ENCODE measurements around the gene PRKAR2A. TPM values are rescaled to one million over a fixed set of nuclear protein-coding genes. Genes with fewer than 3 reads are reported as not detected.

Gene PRKAR2A
- total RNA-seq, 1 donor from 2014 or later: 23.8 TPM

DNA sequence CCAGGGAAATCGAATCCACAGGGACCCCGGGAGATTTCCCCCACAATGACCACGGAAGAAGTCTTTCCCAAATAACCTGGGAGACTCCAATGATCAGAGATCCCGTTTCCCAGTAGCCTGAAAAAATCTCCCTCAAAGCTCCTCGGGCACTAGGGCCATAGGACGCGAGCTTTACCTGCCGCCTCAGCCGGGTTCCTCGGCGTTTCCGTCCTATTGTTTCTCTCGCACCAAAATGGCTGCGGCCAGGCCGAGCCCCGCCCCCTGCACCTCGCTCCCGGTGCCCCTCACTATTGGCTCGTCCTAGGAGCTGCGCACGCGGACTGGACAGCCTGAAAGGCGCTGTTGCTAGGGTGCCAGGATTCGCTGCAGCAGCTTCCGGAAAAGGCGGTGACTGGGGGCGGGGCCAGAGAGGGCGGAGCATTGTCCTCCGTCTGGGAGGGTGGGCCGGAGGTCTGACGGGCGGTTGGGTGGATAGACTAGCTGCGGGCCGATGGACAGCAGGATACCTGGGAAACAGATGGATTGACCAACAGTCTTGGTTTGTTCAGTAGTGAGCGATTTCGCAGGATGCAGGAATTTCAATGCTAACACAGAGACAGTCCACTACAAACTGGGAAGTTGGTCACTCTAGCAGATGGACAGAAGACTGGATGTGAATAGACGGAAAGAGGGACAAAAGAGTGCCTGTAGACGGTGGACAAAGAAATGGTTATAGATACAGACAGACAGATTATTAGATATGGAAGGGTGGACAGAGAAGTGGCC lies 130.5 kb downstream of the PRKAR2A start, which contains the start of gene IP6K2:
TSS of gene IP6K2 (minus strand) at position 240 of the 765 bp plus-strand sequence. CDS start 21,930 bp downstream, outside the sequence.
- intact Hi-C loops (cut with DNase I): no loop called here
- Histone ChIP-seq H3K9me3 (no peaks in the 10 kb centered on the region), H3K27ac (peak within 1 kb of the TSS; percentile 82), H3K36me3 (peaks cover 0 to 7% of the 10 kb centered on the region in 2 donors), H3K4me3 (peak within 1 kb of the TSS; percentile 65 to 81), H3K4me1 (peaks cover 40% of the 10 kb centered on the region), H3K27me3 (no peaks in the 10 kb centered on the region)
- DNase-seq (ENCODE audit: extremely low spot score in 2 of 2): peak in 1 of 2 donors; percentile 96
- TF ChIP-seq POLR2A (IDR thresholded peaks at IDR 0.05) (peak; percentile 30 to 35), POLR2AphosphoS5 (IDR thresholded peaks at IDR 0.05; ENCODE audit: insufficient read depth in 1 of 2, low read depth in 1 of 2) (peak; percentile 95)
- TF ChIP-seq, protein P1, sequence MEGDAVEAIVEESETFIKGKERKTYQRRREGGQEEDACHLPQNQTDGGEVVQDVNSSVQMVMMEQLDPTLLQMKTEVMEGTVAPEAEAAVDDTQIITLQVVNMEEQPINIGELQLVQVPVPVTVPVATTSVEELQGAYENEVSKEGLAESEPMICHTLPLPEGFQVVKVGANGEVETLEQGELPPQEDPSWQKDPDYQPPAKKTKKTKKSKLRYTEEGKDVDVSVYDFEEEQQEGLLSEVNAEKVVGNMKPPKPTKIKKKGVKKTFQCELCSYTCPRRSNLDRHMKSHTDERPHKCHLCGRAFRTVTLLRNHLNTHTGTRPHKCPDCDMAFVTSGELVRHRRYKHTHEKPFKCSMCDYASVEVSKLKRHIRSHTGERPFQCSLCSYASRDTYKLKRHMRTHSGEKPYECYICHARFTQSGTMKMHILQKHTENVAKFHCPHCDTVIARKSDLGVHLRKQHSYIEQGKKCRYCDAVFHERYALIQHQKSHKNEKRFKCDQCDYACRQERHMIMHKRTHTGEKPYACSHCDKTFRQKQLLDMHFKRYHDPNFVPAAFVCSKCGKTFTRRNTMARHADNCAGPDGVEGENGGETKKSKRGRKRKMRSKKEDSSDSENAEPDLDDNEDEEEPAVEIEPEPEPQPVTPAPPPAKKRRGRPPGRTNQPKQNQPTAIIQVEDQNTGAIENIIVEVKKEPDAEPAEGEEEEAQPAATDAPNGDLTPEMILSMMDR (IDR thresholded peaks at IDR 0.05): no peak

DNA sequence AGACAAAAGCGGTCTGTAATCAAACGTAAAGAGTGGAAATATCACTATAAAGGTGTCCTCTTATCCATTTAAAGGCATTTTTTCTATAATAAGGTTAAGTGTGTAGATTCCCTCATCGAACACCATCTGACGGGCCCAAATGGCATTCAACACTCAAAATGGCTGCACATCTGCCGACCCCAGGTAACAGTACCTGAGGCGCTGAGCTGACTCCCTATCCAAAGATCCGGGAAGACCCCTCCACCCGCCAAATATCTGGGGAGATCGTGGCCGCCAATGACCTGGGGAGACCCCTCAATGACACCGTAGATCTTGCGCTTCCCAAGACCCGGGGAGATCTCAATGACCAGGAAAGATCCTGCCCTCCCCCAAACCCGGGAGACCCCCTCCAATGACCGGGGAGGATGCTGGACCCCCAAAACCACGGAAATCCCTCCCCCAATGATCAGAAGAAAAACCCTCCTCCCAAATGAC lies 131.1 kb downstream of the PRKAR2A start:
- H3K27ac ChIP-seq: peak overlapping the region; percentile 82
- H3K27me3 ChIP-seq: no peaks in the 10 kb centered on the region
- H3K4me1 ChIP-seq: peaks cover 45% of the 10 kb centered on the region
- H3K36me3 ChIP-seq: peaks cover 0 to 7% of the 10 kb centered on the region in 2 donors
- no peak for DNase-seq (ENCODE audit: extremely low spot score in 2 of 2)
- peak overlapping the region; percentile 65 to 81 for H3K4me3 ChIP-seq
- no peaks in the 10 kb centered on the region for H3K9me3 ChIP-seq
- no peak for TF ChIP-seq POLR2A (IDR thresholded peaks at IDR 0.05)
- no peak for TF ChIP-seq POLR2AphosphoS5 (IDR thresholded peaks at IDR 0.05; ENCODE audit: insufficient read depth in 1 of 2, low read depth in 1 of 2)
- TF ChIP-seq, protein P1 (IDR thresholded peaks at IDR 0.05): no peak
- intact Hi-C loops (cut with DNase I): no loop called here

DNA sequence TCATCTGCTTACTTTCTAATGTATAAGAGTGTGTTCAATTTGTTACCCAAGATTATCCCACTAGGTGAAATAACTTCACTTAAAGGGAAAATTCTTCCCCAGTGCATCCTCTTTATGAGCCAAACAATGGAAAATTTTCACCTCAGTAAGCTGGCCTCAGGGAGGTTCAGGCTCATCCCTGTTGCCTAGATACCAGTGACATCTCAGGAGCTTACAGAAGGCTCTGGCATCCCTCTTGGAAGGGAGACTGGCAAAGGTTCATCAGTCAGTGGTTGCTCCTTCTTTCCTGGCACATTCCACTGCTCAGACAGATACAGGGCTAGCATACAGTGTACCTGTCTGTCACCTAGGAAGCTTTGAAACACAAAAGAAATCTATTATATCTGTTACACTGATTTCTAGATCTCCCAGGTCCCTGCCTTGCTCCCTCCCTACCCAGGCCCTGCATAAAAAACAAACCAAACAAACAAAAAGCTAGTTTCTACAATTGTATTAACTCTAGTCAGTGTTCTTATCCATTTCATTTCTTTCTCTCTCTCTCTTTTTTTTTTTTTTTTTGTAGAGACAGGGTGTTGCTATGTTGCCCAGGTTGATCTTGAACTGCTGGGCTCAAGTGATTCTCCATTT lies 132.4 kb downstream of the PRKAR2A start:
- intact Hi-C loops (cut with DNase I): no loop called here
- Histone ChIP-seq H3K27ac (peak overlapping the region; percentile 54), H3K9me3 (no peaks in the 10 kb centered on the region), H3K36me3 (peaks cover 0 to 13% of the 10 kb centered on the region in 2 donors), H3K27me3 (no peaks in the 10 kb centered on the region), H3K4me3 (peak overlapping the region; percentile 8 to 81), H3K4me1 (peaks cover 52% of the 10 kb centered on the region)
- DNase-seq (ENCODE audit: extremely low spot score in 2 of 2): no peak
- TF ChIP-seq, protein P1 (IDR thresholded peaks at IDR 0.05): no peak
- TF ChIP-seq POLR2AphosphoS5 (IDR thresholded peaks at IDR 0.05; ENCODE audit: insufficient read depth in 1 of 2, low read depth in 1 of 2): peak in 1 of 2 donors; percentile 37

DNA sequence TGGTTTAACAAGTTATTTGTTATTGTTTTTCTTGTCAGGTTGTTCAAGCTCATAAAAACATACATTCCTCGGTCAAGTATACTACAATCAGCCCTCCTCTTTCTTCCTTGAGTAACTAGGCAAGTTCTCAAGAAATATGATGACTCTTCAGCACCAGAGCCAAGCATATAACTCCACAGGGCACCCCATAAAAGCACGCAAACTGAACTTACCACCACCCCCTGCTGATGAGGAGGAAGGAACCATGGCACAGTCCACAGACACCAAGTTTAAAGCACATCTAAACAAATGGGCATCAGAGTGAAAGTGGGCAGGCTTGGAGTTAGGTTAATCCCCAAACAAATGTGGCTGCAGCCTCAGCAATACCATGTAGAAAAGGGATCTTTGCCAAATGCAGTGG lies 135.9 kb downstream of the PRKAR2A start:
- Histone ChIP-seq H3K9me3 (no peaks in the 10 kb centered on the region), H3K4me3 (no peak overlapping the region), H3K27me3 (no peaks in the 10 kb centered on the region), H3K4me1 (peaks cover 83% of the 10 kb centered on the region), H3K36me3 (peaks cover 0 to 13% of the 10 kb centered on the region in 2 donors), H3K27ac (no peak overlapping the region)
- TF ChIP-seq POLR2A (IDR thresholded peaks at IDR 0.05) (no peak), POLR2AphosphoS5 (IDR thresholded peaks at IDR 0.05; ENCODE audit: insufficient read depth in 1 of 2, low read depth in 1 of 2) (no peak)
- TF ChIP-seq, protein P1 (IDR thresholded peaks at IDR 0.05): no peak
- intact Hi-C loops (cut with DNase I): no loop called here
- no peak for DNase-seq (ENCODE audit: extremely low spot score in 2 of 2)

Data from vagina (tissue), 2 donors.